Measurements from ENCODE around the gene URB1. TPM values are rescaled to one million over a fixed set of nuclear protein-coding genes. Genes with fewer than 3 reads are reported as not detected.

URB1 gene
- total RNA-seq, 1 experiment from 2014 or later: 18.1 TPM

- ATAC-seq: no peak
Measured at GRCh38 chr21:32360401-32360975, 32.3 kb downstream of the URB1 start.

GRCh38 chr21:32359719-32360260 is 33.0 kb downstream of the URB1 start:
- intact Hi-C loops (cut with micrococcal nuclease; ENCODE audit: unreplicated experiment) (no loop called here), in situ Hi-C loops (cut with HindIII; ENCODE audit: low pct_unique_long_range_greater_than_20kb, low sequenced_read_pairs) (no loop called here)
- H3K4me1 ChIP-seq (ENCODE audit: control insufficient read depth, insufficient read depth, low read length): no peaks in the 10 kb centered on the region
- CTCF ChIA-PET: no interaction called here
- TF ChIP-seq, protein P1, sequence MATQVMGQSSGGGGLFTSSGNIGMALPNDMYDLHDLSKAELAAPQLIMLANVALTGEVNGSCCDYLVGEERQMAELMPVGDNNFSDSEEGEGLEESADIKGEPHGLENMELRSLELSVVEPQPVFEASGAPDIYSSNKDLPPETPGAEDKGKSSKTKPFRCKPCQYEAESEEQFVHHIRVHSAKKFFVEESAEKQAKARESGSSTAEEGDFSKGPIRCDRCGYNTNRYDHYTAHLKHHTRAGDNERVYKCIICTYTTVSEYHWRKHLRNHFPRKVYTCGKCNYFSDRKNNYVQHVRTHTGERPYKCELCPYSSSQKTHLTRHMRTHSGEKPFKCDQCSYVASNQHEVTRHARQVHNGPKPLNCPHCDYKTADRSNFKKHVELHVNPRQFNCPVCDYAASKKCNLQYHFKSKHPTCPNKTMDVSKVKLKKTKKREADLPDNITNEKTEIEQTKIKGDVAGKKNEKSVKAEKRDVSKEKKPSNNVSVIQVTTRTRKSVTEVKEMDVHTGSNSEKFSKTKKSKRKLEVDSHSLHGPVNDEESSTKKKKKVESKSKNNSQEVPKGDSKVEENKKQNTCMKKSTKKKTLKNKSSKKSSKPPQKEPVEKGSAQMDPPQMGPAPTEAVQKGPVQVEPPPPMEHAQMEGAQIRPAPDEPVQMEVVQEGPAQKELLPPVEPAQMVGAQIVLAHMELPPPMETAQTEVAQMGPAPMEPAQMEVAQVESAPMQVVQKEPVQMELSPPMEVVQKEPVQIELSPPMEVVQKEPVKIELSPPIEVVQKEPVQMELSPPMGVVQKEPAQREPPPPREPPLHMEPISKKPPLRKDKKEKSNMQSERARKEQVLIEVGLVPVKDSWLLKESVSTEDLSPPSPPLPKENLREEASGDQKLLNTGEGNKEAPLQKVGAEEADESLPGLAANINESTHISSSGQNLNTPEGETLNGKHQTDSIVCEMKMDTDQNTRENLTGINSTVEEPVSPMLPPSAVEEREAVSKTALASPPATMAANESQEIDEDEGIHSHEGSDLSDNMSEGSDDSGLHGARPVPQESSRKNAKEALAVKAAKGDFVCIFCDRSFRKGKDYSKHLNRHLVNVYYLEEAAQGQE (IDR thresholded peaks at IDR 0.05; ENCODE audit: insufficient read depth in 1 of 2, low read depth in 2 of 2, low read length in 1 of 2): no peak
- TF ChIP-seq CTCF (IDR thresholded peaks at IDR 0.05) (no peak; the same call in 1 of the 2 replicates), POLR2AphosphoS5 (IDR thresholded peaks at IDR 0.05; ENCODE audit: low read depth, low read length) (no peak), TCF7L2 (IDR thresholded peaks at IDR 0.05; ENCODE audit: low read depth, low read length) (no peak)
- H3K27ac ChIP-seq (ENCODE audit: low read length): no peak overlapping the region
- ATAC-seq (peak; percentile 80), DNase-seq (ENCODE audit: low read depth, low spot score) (no peak)
- H3K27me3 ChIP-seq (ENCODE audit: control insufficient read depth, insufficient read depth, low read length): no peaks in the 10 kb centered on the region
- no peak overlapping the region for H3K4me3 ChIP-seq (ENCODE audit: low read depth in 2 of 2, low read length in 2 of 2)
- peaks cover 18% of the 10 kb centered on the region for H3K36me3 ChIP-seq (ENCODE audit: control insufficient read depth, insufficient read depth, low read length)
- no TSS peak for BruUV-seq (replicated peaks)
- POLR2A ChIA-PET: no interaction called here
- H3K9me3 ChIP-seq (ENCODE audit: control insufficient read depth, insufficient read depth, low read depth, low read length): no peaks in the 10 kb centered on the region

More at GRCh38 chr21:32360401-32360975, 32.3 kb downstream of the URB1 start:
- H3K9me3 ChIP-seq (ENCODE audit: control insufficient read depth, insufficient read depth, low read depth, low read length): no peaks in the 10 kb centered on the region
- no peak overlapping the region for H3K27ac ChIP-seq (ENCODE audit: low read length)
- DNase-seq (ENCODE audit: low read depth, low spot score): no peak
- H3K36me3 ChIP-seq (ENCODE audit: control insufficient read depth, insufficient read depth, low read length): peaks cover 14% of the 10 kb centered on the region
- TF ChIP-seq POLR2AphosphoS5 (IDR thresholded peaks at IDR 0.05; ENCODE audit: low read depth, low read length) (no peak), SIN3A (IDR thresholded peaks at IDR 0.05; ENCODE audit: borderline replicate concordance, insufficient read depth, low read depth, low read length) (no peak), CTCF (IDR thresholded peaks at IDR 0.05) (no peak), TCF7L2 (IDR thresholded peaks at IDR 0.05; ENCODE audit: low read depth, low read length) (no peak)
- TF ChIP-seq, protein P1 (IDR thresholded peaks at IDR 0.05; ENCODE audit: insufficient read depth in 1 of 2, low read depth in 2 of 2, low read length in 1 of 2): no peak
- H3K4me1 ChIP-seq (ENCODE audit: control insufficient read depth, insufficient read depth, low read length): no peaks in the 10 kb centered on the region
- ChIA-PET CTCF (no interaction called here), POLR2A (no interaction called here)
- H3K4me3 ChIP-seq (ENCODE audit: low read depth in 2 of 2, low read length in 2 of 2): no peak overlapping the region
- H3K27me3 ChIP-seq (ENCODE audit: control insufficient read depth, insufficient read depth, low read length): no peaks in the 10 kb centered on the region
- BruUV-seq (replicated peaks): no TSS peak
- intact Hi-C loops (cut with micrococcal nuclease; ENCODE audit: unreplicated experiment): no loop called here
- in situ Hi-C loops (cut with HindIII; ENCODE audit: low pct_unique_long_range_greater_than_20kb, low sequenced_read_pairs): no loop called here
